Endodermal cell (in vitro differentiated cells): ENCODE measurements around the gene EPHA4. TPM values are rescaled to one million over a fixed set of nuclear protein-coding genes. Genes with fewer than 3 reads are reported as not detected.

Experiments
- DNase-seq: peaks from one replicate; pipeline ENCODE4 v3.0.0-alpha.2; 2017
- H3K27ac ChIP-seq: 2 replicates; pipeline ENCODE4 v1.5.1; 2013; ENCODE audit warnings: mild to moderate bottlenecking, low read depth, low read length, moderate library complexity
- H3K27me3 ChIP-seq: 2 replicates; pipeline ENCODE4 v1.6.1; 2013; ENCODE audit warnings: mild to moderate bottlenecking, low read length, moderate library complexity; ENCODE audit not compliant: insufficient read depth, control insufficient read depth, poor library complexity, severe bottlenecking
- H3K36me3 ChIP-seq: 2 replicates; pipeline ENCODE4 v1.7.0; 2013; ENCODE audit warnings: mild to moderate bottlenecking, low read length, moderate library complexity; ENCODE audit not compliant: control insufficient read depth, insufficient read depth
- H3K4me1 ChIP-seq: one replicate; pipeline ENCODE4 v1.7.0; 2013; ENCODE audit warnings: low read length; ENCODE audit not compliant: control insufficient read depth, insufficient read depth
- H3K4me3 ChIP-seq: 2 replicates; pipeline ENCODE4 v1.5.1; 2013; ENCODE audit warnings: mild to moderate bottlenecking, low read length, moderate library complexity
- H3K9ac ChIP-seq: 2 replicates; pipeline ENCODE4 v1.6.1; 2013; ENCODE audit warnings: mild to moderate bottlenecking, low read length, moderate library complexity; ENCODE audit not compliant: poor library complexity, severe bottlenecking; ENCODE audit errors: extremely low read depth
- H3K9me3 ChIP-seq: 2 replicates; pipeline ENCODE4 v1.6.1; 2013; ENCODE audit warnings: mild to moderate bottlenecking, low read length, moderate library complexity; ENCODE audit not compliant: control insufficient read depth
- H3K27ac Mint-ChIP-seq: 2 replicates; pipeline ENCODE4 v1.8.0; 2020; ENCODE audit warnings: mixed read lengths
- H3K27me3 Mint-ChIP-seq: 2 replicates; pipeline ENCODE4 v1.8.0; 2021; ENCODE audit warnings: mild to moderate bottlenecking, mixed read lengths; ENCODE audit not compliant: insufficient read depth
- H3K36me3 Mint-ChIP-seq: 2 replicates; pipeline ENCODE4 v1.8.0; 2020; ENCODE audit warnings: low read depth, mixed read lengths
- H3K4me1 Mint-ChIP-seq: 2 replicates; pipeline ENCODE4 v1.8.0; 2020; ENCODE audit warnings: mixed read lengths
- H3K4me3 Mint-ChIP-seq: 2 replicates; pipeline ENCODE4 v1.8.0; 2020; ENCODE audit warnings: mild to moderate bottlenecking, moderate library complexity, mixed read lengths
- H3K9me3 Mint-ChIP-seq: 2 replicates; pipeline ENCODE4 v1.8.0; 2020; ENCODE audit warnings: mild to moderate bottlenecking, mixed read lengths
- WGBS, 2 experiments: methylation state at CpG; one replicate each; pipeline versions ENCODE4 v1.1.5 to v1.1.7; 2013; ENCODE audit warnings: missing lambda C conversion rate in 2 of 2, mixed read lengths in 1 of 2; ENCODE audit not compliant: insufficient coverage in 1 of 2, insufficient read length in 1 of 2; 5-methylcytosine and 5-hydroxymethylcytosine counted together
- total RNA-seq, 2 donors: library from RNA; stranded (reverse); fragmentation: NEBNext Ultra II Directional in 1 of 2; extraction: Animal tissue kit (Norgen Biotek cat#: 25700) in 1 of 2; gene quantifications; 2 replicates in 1 of 2; 3 replicates in 1 of 2; pipeline ENCODE4 v1.2.1, GENCODE V29; 2021
- TF ChIP-seq, protein P1 (sequence below): fragments of 200-600 bp; sonication (generic); conservative IDR thresholded peaks from 2 replicates; pipeline ENCODE4 v1.5.0; 2021; ENCODE audit warnings: antibody characterized with exemption, mild to moderate bottlenecking

EPHA4 gene
- total RNA-seq, 2 donors from 2014 or later, result 74.1 to 87.3 TPM

DNA sequence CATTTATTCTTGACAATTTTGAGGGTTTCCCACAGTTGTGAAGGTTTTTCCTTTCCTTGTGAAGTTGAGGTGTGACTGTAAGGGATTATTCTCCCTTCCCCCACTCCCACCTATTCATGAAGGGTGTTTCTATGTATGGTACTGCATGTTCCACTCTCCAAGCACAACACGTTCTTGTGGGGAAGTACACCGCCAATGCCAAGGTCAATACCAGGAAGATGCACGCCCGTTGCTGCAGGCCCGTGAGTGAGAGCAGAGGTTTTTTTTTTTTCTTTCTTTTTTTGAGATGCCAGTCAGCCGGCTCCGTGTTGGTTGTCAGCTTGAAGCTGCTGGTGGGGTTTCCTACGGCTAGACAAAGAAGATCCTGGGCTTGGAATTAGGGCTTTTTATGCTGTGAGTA lies 38.6 kb upstream of the EPHA4 start:
- Histone ChIP-seq H3K4me3 (no peak overlapping the region), H3K36me3 (no peaks in the 10 kb centered on the region), H3K9me3 (no peaks in the 10 kb centered on the region), H3K27me3 (no peaks in the 10 kb centered on the region), H3K9ac (no peak overlapping the region), H3K27ac (no peak overlapping the region), H3K4me1 (no peaks in the 10 kb centered on the region)
- TF ChIP-seq, protein P1, sequence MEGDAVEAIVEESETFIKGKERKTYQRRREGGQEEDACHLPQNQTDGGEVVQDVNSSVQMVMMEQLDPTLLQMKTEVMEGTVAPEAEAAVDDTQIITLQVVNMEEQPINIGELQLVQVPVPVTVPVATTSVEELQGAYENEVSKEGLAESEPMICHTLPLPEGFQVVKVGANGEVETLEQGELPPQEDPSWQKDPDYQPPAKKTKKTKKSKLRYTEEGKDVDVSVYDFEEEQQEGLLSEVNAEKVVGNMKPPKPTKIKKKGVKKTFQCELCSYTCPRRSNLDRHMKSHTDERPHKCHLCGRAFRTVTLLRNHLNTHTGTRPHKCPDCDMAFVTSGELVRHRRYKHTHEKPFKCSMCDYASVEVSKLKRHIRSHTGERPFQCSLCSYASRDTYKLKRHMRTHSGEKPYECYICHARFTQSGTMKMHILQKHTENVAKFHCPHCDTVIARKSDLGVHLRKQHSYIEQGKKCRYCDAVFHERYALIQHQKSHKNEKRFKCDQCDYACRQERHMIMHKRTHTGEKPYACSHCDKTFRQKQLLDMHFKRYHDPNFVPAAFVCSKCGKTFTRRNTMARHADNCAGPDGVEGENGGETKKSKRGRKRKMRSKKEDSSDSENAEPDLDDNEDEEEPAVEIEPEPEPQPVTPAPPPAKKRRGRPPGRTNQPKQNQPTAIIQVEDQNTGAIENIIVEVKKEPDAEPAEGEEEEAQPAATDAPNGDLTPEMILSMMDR, result no peak
- H3K4me3 Mint-ChIP-seq, result no peak overlapping the region
- DNase-seq, result no peak
- peaks cover 14% of the 10 kb centered on the region for H3K4me1 Mint-ChIP-seq
- no peak overlapping the region for H3K27ac Mint-ChIP-seq
- H3K36me3 Mint-ChIP-seq, result no peaks in the 10 kb centered on the region
- no peaks in the 10 kb centered on the region for H3K27me3 Mint-ChIP-seq
- H3K9me3 Mint-ChIP-seq, result no peaks in the 10 kb centered on the region
- WGBS, 2 experiments, result 50 to 80% methylated on average over 1 to 8 of the region's 8 CpGs

DNA sequence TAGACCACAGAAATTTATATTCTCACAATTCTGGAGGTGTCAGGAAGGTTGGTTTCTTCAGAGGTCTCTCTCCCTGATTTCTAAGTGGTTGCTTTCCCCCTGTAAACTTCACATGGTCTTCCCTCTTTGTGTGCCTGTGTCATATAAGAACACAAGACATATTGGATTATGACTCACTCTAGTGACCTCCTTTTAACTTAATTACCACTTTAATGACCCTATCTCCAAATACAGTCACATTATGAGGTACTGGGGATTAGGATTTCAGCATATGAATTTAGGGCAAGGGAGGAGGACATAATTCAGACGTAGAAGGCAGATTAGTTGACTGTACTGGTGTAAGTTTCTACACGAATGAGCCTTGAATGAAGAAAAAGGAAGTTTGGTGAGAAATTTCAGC lies 38.2 kb upstream of the EPHA4 start:
- DNase-seq, result no peak
- Histone ChIP-seq H3K9me3 (no peaks in the 10 kb centered on the region), H3K27me3 (no peaks in the 10 kb centered on the region), H3K36me3 (no peaks in the 10 kb centered on the region), H3K4me1 (no peaks in the 10 kb centered on the region), H3K27ac (no peak overlapping the region), H3K9ac (no peak overlapping the region), H3K4me3 (no peak overlapping the region)
- 81 to 87% methylated on average over 2 of the region's 2 CpGs for WGBS, 2 experiments
- H3K27ac Mint-ChIP-seq, result no peak overlapping the region
- H3K4me3 Mint-ChIP-seq, result no peak overlapping the region
- H3K36me3 Mint-ChIP-seq, result no peaks in the 10 kb centered on the region
- TF ChIP-seq, protein P1, result no peak
- no peaks in the 10 kb centered on the region for H3K9me3 Mint-ChIP-seq
- H3K27me3 Mint-ChIP-seq, result no peaks in the 10 kb centered on the region
- peaks cover 14% of the 10 kb centered on the region for H3K4me1 Mint-ChIP-seq

DNA sequence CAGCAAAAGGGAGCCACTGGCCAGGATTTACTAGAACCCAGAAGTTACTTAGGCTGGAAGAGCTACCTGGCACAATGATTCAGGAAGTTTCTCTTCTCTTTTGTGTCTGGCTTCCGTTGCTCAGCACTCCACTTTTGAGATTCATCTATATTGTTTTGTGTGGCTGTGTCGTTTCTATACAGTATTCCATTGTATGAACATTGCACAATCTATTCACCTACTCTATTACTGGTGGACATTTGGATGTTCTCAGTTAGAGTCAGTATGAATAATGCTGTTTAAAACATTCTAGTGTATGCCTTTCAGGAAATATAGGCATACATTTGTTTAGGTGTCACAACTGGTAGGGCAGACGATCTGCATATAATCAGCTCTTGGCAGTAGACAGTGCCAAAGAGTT lies 36.3 kb upstream of the EPHA4 start:
- H3K36me3 ChIP-seq, result no peaks in the 10 kb centered on the region
- H3K4me3 ChIP-seq, result no peak overlapping the region
- no peaks in the 10 kb centered on the region for H3K27me3 Mint-ChIP-seq
- peaks cover 14% of the 10 kb centered on the region for H3K4me1 Mint-ChIP-seq
- TF ChIP-seq, protein P1, result no peak
- H3K27ac ChIP-seq, result no peak overlapping the region
- no peaks in the 10 kb centered on the region for H3K9me3 Mint-ChIP-seq
- H3K27me3 ChIP-seq, result no peaks in the 10 kb centered on the region
- WGBS, 2 experiments, result 80 to 91% methylated on average over 1 to 3 of the region's 3 CpGs
- H3K36me3 Mint-ChIP-seq, result no peaks in the 10 kb centered on the region
- no peaks in the 10 kb centered on the region for H3K9me3 ChIP-seq
- H3K27ac Mint-ChIP-seq, result no peak overlapping the region
- no peak overlapping the region for H3K4me3 Mint-ChIP-seq
- DNase-seq, result no peak
- no peak overlapping the region for H3K9ac ChIP-seq
- no peaks in the 10 kb centered on the region for H3K4me1 ChIP-seq
